ENCODE data around the gene TUFM.
"Not testable (repeated sequence)": the region's sequence is repeated elsewhere in the genome, so short reads cannot be mapped to it uniquely, and the experiment has no call there.

Gene TUFM

DNA sequence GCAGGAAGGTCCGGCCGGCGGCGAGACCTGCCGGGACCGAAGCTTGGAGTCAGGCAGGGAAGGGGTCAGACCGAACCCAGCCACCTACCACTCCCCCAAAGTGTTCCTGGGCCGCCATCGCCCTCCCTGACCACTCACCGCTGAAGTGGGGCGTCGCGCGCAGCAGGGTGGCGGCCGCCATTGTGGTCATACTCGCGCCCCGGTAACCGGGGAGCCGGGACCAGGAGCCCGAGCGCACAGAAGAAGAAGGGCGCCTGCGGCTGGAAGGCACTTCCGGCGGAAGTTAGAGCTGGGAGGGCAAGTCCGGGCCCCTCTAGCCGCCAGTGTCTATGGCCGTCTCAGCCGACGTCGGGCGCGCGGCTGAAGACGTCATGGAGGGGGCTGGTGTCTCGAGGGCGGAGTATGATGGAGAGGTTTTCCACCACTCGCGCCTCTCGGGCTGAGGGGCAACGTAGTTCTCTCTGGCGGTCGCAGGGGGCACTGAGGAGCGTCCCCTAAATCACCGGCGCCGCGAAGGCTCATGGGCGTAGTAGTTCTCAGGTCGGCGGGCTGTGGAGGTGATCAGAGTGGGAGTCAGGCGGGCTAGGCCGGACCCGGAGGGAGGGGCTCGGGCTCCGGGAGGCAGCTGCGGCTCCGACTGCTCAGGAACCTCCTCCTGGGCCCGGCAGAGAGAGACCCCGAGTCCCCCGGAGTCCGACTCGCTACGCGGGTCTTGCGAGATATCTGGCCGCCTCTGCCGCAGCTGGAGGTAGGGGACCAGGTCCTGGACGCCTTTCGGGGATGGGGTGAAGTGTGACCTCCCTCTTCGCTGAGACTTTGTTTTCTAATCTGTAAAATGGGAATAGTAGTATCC lies at the start of gene TUFM:
TSS of gene TUFM (minus strand) at position 269 of the 853 bp plus-strand sequence. CDS start at position 190, 79 bp downstream.
- peak; percentile 98 for DNase-seq

DNA sequence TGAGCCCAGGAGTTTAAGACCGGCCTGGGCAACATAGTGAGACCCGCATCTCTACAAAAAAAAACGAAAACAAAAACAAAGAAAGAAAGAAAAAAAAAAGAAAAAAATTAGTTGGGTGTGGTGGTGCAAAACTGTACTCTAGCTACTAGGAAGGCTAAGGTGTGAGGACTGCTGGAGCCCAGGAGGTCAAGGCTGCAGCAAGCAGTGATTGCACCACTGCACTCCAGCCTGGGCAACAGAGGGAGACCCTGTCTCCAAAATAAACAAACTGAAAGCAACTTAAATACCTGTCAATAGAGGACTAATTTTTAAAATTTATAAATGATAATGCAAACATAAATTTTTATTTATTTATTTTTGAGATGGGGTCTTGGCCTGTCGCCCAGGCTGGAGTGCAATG lies 49.5 kb upstream of the TUFM start:
- no peak for DNase-seq

DNA sequence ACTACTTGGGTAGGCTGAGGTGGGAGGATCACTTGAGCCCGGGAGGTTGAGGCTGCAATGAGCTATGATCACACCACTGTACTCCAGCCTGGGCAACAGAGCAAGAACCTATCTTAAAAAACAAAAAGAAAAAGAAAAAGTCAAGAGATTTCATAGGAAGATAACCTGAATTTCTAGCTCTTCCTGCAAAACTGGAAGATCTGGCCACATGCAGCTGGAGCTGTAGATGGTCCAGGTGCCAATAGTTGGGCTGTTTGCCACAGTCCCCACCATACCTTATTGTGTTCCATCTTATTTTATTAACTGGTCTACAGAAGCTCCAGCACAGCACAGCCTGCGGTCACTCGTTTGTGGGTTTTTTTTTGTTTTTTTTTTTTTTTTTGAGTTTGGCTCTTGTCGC lies 47.1 kb upstream of the TUFM start:
- no peak for DNase-seq

DNA sequence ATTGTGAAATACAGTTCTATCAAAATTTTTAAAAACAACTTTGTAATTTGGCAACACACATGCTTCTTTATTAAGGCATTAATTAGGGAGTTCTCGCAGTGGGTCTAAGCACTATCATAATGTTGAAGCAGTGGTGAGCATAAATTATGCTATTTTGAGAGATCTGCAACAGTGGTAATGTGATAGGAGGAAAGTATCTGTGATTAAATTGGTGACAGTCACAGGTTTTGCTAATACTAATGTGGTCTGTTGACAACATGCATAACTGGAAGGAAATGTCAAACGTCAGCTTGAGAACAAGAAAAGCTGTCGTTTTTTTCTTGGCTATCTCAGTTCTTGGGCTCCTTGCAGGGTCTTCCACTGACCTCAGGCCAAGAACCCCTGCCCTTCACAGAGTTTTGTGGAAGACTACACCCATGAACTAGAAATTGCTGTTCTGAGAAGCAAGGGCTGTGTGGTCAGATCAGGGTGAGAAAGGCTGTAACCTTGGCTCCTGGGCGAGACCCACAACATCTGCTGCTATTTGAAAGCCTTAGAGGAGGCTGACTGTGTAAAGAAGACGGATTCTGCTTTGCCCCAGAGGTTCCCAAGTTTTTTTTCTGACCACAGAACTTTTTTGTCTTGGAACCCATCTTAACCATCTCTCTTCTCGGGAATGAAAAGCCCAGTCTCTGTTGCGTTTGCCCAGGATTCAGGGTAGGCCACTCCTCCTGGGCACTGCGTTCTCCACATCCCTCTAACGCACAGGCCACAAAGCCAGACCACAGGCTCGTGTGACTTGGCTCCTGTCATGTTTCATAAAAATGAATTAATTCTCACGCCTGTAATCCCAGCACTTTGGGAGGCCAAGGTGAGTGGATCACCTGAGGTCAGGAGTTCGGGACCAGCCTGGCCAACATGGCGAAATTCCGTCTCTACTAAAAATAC lies 46.1 kb upstream of the TUFM start:
- DNase-seq = no peak

DNA sequence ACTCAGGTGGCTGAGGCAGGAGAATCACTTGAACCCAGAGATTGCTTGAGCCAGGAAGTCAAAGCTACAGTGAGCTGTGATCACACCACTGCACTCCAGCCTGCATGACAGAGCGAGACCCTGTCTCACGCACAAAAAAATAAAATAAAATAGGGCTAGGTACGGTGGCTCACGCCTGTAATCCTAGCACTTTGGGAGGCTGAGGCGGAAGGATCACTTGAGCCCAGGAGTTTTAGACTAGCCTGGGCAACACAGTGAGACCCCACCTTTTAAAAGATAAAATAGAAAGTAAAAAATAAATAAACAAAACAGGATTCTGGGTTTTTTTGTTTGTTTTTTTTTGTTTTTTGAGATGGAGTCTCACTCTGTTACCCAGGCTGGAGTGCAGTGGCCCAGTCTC lies 44.2 kb upstream of the TUFM start:
- not testable (repeated sequence) for DNase-seq

DNA sequence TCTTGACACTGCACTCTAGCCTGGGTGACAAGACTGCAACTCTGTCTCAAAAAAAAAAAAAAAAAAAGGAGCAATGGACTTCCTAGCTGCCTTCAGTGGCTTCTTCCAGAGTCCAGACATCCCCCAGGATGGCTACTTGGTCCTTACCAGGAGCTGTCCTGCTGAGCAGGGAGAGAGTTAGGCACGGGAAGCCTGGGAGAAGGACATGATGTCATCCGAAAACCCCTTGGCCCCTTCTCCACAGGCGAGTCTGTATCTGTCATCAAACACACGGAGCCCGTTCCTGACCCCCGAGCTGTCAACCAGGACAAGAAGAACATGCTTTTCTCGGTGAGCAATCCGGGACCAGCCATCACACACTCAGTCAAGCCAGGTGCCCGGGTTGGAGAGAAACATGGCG lies 40.8 kb upstream of the TUFM start:
- DNase-seq = no peak

DNA sequence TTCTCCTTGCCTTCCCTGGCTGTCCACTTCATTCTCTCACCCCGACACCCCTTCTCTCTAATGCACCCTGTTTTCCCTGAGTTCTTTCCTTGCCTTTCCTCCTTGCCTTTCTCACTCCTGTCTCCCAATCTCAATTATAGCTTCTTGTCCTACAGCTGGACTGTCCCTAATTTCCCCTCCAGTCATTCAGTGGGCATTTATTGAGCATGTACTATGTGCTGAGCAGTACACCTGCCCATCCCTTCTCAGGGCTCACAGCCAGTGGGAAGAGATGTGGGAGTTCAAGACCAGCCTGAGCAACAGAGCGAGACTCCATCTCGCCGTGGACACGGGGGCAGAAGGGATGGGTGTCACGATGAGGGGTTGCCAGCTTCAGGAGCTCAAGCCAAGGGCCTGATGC lies 37.9 kb upstream of the TUFM start:
- DNase-seq = no peak

DNA sequence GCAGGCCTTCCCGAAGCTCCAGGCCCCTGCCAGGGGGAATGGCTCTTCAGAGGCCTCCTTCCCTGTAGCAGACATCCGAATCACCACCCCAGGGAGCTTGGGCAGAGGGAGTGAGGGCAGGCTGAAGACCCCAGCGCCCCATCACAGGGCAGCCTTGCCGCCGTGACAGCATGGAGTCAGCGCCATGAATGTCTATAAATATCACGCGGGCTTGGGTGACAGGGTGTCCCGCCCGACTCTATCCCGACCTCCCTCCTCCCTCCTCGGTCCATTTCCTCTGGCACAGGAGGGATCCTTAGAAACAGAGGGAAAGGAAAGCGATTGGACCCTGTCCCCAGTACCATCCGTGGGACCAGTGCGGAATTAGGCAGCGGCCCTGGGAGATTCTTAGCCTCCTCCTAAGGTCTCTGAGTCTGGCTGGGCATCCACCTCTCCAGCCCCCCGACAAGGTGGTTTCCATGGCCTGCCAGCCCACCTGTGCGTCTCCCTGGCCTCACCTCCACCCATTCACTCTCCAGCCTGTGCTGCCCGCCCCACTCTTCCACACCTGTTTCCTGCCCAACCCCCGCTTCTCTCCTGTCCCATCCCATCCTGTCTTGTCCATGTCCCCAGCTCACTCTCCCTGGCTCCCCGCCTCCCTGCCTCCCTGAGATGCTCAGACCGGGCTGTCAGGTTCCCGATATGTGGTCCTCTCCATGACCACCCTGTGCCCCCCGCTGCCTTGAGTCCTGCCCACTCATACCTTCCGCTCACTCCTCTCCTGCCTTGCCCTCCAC lies 37.3 kb upstream of the TUFM start:
- DNase-seq = no peak

DNA sequence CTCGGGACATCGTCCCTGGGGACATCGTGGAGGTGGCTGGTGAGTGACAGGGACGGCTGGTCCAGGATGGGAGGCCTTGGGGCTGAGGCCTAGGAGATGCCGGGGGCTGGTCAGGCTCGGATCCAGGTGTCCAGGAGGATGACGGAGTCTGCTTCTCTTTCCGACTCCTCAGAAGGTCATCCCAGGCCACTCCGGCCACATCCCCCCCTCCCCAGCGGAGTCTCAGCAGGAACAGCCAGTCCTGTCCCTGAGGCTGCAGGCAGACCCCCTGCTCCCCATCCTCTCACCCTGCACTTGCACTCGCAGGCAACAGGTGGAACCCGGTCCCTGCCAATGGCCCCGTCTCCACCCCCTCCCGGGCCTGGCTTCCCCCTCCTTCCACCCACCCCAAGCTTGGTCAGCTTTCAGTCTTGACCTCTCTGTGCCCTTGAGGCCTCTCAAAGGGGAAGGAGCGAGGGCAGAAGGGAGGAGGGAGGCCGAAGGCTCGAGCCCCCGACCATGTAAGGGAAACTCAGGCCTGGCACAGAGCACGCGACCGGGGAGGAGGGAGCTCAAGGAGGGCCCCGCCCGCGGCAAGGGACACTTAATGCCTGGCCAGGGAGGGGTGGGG lies 36.5 kb upstream of the TUFM start:
- DNase-seq = no peak

DNA sequence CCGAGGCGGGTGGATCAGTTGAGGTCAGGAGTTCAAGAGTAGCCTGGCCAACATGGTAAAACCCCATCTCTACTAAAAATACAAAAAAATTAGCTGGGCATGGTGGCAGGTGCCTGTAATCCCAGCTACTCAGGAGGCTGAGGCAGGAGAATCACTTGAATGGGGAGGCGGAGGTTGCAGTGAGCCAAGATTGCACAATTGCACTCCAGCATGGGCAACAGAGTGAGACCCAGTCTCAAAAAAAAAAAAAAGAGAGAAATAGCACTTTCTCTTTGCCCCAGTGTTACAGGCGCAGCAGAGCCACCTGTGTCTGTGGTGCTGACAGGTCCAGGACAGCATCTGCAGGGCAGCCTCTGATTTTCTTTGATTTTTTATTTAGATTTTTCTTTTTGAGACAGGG lies 35.4 kb upstream of the TUFM start:
- DNase-seq = not testable (repeated sequence)

DNA sequence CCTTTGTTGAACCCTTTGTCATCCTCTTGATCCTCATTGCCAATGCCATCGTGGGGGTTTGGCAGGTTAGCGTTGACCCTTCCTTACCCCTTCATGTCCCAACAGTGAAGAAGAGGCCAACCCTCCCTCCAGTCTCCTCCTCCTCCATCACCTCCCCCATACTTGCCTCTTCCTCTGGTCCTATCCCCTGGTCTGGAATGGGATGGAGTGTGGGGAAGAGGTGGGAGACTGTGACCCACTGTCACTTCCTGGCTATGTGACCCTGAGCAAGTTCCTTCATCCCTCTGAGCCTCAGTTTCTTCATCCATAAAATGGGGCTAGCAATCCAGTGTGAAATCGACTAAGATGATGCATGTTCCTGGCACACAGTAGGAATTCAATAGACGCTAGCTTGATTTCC lies 34.8 kb upstream of the TUFM start:
- DNase-seq = no peak

DNA sequence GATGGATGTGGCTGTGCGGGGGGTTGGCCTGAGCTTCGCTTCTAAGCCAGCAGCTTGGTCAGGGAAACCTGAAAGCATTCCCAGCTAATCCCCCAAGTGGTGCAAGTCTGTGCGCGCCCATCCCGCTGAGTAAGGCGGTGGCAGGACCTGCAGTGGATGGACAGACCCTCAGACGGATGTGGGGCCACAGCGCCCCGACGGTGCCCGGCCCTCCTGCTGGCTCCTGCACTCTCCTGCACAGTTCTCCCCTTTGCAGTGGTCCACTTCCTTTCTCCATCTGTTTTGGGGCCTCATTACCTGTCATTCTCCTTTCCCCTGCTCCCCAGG lies 34.4 kb upstream of the TUFM start:
- DNase-seq = no peak

DNA sequence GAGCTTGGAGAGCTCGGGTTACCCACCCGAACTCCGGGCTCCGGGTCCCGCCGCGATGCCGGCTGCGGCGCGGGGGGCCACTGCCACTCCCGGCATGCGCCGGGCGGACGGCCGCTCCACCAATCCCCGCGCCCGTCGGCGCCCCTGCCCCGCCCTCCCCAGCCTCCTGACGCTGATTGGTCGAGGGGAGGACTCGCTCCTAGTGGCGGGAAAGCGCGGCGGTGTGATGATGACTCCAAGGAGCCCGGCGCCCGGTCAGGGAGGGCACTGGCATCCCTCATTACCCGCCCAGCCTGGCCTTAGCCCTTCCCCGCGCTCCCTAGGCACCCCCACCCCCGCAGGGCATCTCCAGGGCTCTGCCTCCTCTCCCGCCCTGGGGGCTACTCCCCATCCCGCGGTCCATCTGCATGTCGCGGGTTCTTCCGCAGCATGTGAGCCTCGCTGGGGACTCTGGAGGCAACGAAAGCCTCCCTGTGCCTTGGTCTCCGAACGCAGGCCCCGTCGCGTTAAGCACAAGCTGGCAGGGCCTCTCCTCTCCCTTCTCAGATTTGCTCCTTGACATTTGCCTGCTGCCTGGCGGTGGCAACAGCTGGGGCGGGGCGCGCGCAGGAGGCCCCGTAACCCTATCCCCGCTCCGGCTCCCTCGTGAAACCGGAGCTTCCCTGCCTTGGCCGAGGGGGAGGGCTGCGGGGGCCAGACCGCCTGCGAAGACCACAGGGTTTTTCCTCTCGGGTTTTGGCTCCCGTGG lies 33.9 kb upstream of the TUFM start:
- peak; percentile 86 for DNase-seq

DNA sequence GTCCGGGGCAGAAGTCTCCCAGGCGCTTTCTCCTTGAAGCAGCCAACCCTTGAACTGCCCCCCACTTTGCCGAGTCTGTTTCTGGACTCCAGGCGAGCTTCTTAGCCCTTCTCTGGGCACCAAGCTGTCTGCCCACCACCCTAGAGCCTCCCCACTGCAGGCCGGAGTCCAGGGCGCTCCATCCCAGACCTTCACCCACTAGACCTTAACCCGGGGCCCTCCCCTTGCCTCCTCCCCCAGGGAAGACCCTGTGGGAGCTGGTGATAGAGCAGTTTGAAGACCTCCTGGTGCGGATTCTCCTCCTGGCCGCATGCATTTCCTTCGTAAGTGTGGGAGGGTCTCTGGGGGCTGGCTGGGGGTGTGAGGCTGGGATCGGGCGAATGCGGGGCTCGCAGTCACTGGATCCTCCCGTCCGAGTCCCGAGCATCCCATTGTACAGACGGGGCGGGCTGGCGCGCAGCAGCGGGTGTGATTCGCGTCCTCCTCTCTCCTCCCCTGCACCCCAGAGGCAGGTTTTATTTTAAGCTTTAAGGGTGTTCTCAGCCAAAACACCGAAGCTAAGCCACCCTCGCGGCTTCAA lies 33.2 kb upstream of the TUFM start:
- DNase-seq = no peak

DNA sequence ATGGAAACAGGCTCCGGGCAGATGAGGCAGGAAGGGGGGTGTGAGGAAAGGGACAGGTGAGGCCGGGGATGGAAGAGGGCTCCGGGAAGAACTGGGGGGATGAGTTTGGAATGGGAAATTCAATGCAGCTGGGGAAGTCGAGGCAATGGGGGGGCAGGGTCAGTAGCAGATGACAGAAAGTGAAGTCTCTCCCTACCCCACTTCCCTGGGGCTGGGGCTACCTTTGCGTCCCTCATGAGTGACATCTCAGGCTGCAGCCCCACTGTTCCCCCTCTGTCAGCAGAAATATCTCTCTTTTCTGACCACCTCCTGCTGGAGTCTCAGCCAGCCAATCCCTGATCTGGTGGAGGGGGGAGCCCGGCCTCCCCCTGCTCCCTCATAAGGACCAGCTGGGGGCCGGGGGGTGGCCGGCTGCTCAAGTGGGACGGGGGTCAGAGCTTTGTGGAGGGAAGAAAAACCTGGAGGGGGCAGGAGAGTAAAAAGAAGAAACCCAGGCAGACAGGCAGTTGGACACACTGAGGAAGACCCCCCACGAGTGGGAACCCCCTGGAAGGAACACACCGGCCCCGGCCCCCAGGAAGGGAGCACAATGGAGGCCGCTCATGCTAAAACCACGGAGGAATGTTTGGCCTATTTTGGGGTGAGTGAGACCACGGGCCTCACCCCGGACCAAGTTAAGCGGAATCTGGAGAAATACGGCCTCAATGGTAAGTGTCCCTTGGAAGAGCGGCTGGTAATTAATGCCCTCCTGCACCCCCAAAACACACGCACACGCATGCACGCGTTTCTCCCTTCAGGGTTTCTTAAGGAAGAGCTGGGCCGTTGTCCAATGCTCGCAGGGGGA lies 32.2 kb upstream of the TUFM start, which contains the start of gene ATP2A1:
TSS of gene ATP2A1 (plus strand) at position 406 of the 844 bp plus-strand sequence. CDS start at position 590, 184 bp downstream.
- DNase-seq = no peak

DNA sequence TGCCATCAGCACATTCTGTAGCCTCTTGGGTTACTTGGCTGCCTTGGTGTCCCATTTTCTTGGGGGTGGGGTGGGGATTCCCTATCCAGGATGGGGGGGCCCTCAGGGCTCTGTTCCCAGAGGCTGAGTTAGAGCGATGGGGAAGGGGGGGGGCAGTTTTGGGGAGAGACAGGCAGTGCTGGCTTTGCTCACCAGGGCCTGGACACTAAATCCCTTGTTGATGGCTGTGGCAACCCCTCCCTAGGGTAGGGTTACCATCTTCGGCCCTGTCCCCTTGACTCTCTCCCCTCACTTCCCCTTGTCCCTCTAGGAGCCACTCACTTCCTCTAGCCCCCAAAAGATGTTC lies 31.5 kb upstream of the TUFM start:
- no peak for DNase-seq

DNA sequence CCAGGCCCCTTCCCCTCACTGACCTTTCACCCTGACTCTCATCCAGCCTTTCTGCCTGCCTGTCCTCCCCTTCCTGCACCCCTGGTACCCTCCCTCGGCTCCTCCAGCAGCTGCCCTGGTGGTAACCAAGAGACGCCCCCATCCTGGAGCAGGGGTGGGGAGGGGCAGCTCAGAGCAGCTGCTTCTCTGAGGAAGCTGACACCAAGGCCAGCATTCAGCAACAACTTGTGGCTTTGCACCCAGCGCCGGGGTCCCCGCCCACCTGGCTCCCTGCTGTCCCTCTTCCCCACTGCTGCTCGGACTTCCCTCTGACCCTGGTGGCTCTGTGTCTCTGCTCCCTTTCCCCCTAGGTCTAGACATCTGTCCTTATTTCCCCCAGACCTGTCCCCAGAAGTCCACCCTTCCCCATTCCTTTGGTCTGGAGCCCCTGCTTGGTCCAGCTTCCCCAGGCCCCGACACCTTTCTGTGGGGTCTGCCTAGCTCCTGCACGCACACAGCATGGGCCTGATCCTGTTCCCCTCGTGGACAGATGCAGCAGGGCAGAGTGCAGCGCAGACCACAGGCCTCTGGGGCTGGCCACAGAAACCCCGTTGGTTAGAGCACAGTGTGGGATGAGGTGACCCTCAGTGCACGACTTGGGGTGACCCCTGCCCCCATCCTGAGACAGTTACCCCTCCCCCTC lies 31.0 kb upstream of the TUFM start:
- DNase-seq = no peak

DNA sequence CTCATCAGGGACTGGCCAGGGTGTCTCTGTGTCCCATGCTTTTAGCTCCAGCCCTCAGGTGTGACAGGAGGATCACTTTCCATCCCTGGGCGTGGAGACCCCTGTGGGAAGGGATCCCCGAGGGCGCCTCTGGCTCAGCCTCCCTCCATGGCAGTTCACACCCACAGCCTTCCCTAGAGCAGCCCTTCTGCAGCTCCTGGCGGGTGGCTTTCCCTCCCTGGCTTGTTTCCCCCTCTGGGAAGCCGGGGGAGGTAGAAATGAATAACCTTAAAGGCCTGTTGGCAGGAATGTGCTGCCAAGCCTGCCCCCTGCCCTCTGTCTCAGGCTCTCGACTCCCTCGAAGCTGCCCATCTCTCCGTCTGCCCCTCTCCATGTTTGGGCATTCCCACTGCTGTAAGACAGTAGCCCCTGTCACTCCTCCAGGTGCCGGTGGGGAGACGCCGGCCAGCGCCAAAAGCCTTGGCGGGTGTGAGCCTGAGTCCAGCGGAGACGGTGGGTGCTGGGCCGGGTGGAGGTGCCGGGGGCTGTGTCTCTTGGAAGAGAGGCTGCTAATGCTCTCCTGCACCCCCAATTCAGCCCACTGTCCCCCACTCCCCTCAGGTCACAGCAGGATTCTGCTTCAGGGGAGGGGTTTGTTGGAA lies 30.0 kb upstream of the TUFM start:
- DNase-seq = no peak
